Brain pericyte (primary cell): Measurements from ENCODE around the gene ITIH6.
A peak's percentile ranks its signal among the peaks of the same experiment; 100 is the strongest.
"Not testable (repeated sequence)": the region's sequence is repeated elsewhere in the genome, so short reads cannot be mapped to it uniquely, and the experiment has no call there.

Experiments
- DNase-seq: peaks from one replicate; pipeline ENCODE4 v3.0.0-alpha.2; 2012; ENCODE audit warnings: low read depth, low spot score

ITIH6 gene

GRCh38 chrX:54798137-54798536, at the start of gene ITIH6:
TSS of gene ITIH6 (minus strand) at chrX:54798255. CDS start at chrX:54798210, 45 bp downstream.
- no peak for DNase-seq

DNA sequence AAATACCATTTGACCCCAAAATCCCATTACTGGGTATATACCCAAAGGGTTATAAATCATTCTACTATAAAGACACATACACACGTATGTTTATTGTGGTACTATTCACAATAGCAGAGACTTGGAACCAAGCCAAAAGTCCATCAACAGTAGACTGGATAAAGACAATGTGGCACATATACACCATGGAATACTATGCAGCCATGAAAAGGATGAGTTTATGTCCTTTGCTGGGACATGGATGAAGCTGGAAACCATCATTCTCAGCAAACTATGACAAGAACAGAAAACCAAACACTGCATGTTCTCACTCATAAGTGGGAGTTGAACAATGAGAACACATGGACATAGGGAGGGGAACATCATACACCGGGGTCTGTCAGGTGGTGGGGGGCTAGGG, 49.6 kb upstream of the ITIH6 start:
- not testable (repeated sequence) for DNase-seq

DNA sequence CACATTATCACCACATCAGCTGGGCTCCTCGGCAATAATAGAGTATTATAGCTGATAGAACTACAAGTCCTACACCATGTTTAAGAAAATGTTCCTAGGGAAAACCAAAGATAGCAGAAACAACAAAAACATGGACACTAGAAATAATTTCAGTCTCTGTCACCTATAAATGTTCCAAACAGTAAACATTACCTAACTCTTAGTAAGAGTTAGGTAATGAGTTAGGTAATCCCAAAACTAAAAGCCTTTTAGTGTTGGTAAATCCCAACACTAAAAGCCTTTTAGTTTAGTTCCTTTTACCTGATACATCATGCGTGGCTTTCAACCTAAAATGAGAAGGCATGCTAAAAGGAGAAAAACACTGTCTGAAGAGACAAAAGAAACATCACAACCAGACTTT, 45.0 kb upstream of the ITIH6 start:
- DNase-seq = no peak

- DNase-seq = no peak
Observed at GRCh38 chrX:54842607-54843006, 44.6 kb upstream of the ITIH6 start.

- DNase-seq = peak; percentile 5
Observed at GRCh38 chrX:54841184-54841874, 43.3 kb upstream of the ITIH6 start.

- no peak for DNase-seq
Observed at GRCh38 chrX:54838583-54838982, 40.5 kb upstream of the ITIH6 start.

GRCh38 chrX:54826598-54826997, 28.5 kb upstream of the ITIH6 start:
- DNase-seq = no peak

DNA sequence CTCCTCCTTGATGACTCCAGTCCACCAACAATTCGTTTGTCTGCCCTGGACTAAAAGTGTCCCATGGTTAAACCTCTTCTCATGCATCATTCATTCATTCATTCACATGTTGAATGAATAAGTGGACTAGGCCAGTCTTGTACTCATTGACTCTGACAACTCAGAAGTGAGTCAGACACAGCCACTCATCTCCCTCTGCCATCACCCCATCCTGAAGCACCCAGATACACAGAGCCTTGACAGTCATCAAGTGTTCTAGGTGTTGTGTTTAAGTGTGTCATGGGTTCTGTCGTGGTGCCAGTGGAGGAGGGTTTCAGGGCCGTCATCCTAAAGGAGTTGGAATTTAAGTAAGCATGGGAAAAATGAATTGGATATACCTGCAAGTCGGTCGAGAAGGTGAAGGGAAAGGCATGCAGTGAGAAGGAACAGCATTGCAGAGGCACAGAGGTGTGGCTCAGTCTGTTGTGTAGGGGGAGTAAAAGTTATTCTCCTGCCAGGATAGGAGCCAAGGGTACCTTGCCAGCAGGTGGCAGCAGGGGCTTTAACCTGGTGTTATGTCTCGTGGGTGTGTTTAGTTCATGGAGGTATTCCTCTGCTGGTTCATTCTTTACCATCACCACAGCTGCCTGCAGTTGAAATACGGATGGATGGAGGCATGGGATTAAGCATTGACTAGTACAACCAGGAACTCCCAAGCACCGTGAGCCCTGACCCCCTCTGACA, 27.8 kb upstream of the ITIH6 start:
- no peak for DNase-seq

GRCh38 chrX:54824722-54825121, 26.7 kb upstream of the ITIH6 start:
- no peak for DNase-seq

DNA sequence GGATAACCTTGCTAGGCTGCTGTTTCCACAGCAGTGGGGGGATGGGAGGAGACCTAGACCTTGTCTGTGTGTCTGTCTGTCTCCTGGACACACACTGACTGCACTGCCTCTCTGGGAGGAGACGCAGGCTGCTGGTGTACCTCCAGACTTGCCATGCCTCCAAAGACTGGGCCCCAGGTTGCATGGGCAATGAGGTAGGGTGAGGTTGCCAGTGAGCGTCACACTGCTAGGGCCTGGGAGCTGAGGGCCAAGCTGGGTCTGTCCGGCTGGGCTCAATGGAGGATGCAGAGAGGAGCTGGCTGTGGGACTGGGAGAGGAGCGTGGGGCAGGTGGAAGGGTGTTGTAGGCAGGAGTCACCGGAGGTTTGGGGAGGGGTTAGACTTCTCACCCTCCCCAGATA, 26.1 kb upstream of the ITIH6 start:
- no peak for DNase-seq

DNA sequence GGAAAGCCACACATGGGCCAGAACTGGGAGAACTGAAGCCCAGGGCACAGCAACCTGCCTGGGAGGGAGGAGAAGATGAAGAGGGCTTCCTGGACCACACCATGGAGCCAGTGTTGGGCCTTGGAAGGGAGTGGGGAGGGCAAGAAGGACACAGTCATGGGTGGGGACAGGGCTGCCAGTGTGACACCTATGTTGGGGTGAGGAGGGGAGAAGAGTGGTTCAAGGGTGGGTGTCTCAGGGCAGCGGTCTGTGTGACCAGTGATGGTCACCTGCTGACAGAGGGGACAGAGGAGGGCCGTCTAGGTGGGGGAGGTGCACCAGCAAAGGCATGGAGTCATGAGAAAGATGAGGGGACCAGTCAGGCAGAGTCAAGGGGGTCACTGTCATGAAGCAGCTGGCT, 23.3 kb upstream of the ITIH6 start:
- DNase-seq = no peak

GRCh38 chrX:54820737-54821136, 22.7 kb upstream of the ITIH6 start:
- no peak for DNase-seq

- no peak for DNase-seq
Observed at GRCh38 chrX:54819201-54819600, 21.1 kb upstream of the ITIH6 start.

GRCh38 chrX:54818221-54818620, 20.2 kb upstream of the ITIH6 start:
- no peak for DNase-seq

GRCh38 chrX:54817220-54817820, 19.3 kb upstream of the ITIH6 start:
- no peak for DNase-seq

GRCh38 chrX:54812306-54812705, 14.3 kb upstream of the ITIH6 start:
- DNase-seq = no peak

DNA sequence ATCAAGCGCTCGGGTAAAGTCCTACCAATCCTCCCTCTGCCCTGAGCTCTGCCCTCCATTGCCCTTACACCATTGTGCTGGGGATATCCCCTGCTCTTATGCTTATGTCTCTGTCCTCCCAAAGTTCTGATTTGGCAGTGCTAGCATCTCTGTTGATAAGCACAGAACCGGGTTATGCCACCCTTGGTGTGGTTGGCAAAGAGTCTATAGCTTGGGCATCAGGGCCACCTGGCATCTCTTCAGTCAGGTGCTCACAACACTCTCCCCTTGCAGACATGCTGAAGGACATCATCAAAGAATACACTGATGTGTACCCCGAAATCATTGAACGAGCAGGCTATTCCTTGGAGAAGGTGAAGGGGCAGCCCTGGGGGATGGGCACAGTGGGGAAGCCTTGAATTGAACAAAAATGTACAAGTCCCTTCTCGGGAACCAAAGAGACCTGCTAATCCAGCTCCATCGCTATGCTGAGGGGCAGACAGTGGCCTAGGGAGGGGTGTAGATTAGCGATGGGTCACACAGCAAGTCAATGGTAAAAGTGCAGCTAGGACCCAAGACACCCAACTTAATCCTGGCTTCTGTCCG, 13.3 kb upstream of the ITIH6 start:
- DNase-seq = no peak

DNA sequence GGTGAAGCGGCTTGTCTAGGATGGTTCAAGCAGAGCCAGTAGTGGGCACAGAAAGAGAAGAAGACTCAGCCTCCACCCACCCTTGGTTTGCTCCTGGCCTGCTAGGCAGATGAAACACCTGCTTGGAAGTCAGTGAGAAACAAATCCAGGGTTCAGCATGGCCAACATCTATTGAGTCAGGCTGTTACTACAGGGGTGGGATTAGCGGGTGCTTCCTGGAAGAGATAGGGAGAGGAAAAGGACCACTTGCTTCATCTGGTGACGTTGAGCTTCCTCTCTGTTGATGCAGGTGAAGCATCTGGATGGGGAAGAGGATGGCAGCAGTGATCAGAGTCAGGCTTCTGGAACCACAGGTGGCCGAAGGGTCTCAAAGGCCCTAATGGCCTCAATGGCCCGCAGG, 12.5 kb upstream of the ITIH6 start:
- DNase-seq = no peak

- peak; percentile 95 for DNase-seq
Observed at GRCh38 chrX:54808605-54809483, 10.8 kb upstream of the ITIH6 start.

- peak; percentile 17 for DNase-seq
Observed at GRCh38 chrX:54808109-54808604, 10.1 kb upstream of the ITIH6 start.

DNA sequence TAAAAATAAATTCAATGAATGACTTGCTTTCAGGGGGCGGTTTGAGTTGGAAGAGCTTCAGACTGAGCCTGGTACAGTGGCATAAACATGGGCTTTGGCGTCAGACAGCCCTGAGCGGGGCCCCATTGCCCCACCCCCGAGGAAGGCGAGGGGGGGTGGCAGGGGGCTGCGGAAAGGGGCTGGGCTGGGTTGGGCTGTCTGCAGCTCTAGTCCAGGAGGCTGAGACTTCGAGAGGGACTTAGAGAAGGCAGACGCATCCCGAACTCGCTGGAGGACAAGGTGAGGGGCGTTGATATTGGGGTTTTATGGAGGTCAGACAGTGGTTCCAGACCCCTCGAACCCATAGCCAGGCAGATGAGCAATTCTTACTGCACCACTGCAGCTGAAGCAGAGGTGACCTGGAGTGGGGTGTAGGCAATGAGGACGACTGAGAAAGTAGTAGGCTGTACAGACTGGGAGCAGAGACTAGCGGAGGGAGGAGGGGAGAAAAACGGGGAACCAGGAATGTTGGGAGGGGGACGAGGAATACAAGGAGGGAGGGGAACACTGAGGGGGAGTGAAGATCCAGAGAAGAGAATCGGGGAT, 9.6 kb upstream of the ITIH6 start, which contains the start of gene MAGED2:
TSS of gene MAGED2 (plus strand) at position 222 of the 585 bp plus-strand sequence. CDS start 1,587 bp downstream, outside the sequence.
- no peak for DNase-seq
